IPS-20b (cell line): Measurements from ENCODE around the gene TSPAN18.

Experiments used
- H3K27ac ChIP-seq: one replicate; pipeline ENCODE4 v1.5.1; 2013; ENCODE audit warnings: low read length
- H3K27me3 ChIP-seq: 2 replicates; pipeline ENCODE4 v1.6.1; 2013; ENCODE audit warnings: mild to moderate bottlenecking, low read length, inconsistent platforms; ENCODE audit not compliant: insufficient read depth
- H3K36me3 ChIP-seq: 2 replicates; pipeline ENCODE4 v1.6.1; 2013; ENCODE audit warnings: low read depth, mild to moderate bottlenecking, inconsistent platforms, low read length, moderate library complexity; ENCODE audit not compliant: insufficient read depth
- H3K4me1 ChIP-seq: 2 replicates; pipeline ENCODE4 v1.6.1; 2013; ENCODE audit warnings: mild to moderate bottlenecking, control low read depth, inconsistent platforms, low read length, moderate library complexity; ENCODE audit not compliant: insufficient read depth
- H3K4me3 ChIP-seq: 2 replicates; pipeline ENCODE4 v1.5.1; 2013; ENCODE audit warnings: mild to moderate bottlenecking, low read length, inconsistent platforms
- H3K9ac ChIP-seq: 2 replicates; pipeline ENCODE4 v1.6.1; 2013; ENCODE audit warnings: low read depth, mild to moderate bottlenecking, inconsistent platforms, low read length, moderate library complexity
- H3K9me3 ChIP-seq: 2 replicates; pipeline ENCODE4 v1.6.1; 2013; ENCODE audit warnings: mild to moderate bottlenecking, low read depth, low read length, inconsistent platforms; ENCODE audit not compliant: insufficient read depth

The TSPAN18 gene

DNA sequence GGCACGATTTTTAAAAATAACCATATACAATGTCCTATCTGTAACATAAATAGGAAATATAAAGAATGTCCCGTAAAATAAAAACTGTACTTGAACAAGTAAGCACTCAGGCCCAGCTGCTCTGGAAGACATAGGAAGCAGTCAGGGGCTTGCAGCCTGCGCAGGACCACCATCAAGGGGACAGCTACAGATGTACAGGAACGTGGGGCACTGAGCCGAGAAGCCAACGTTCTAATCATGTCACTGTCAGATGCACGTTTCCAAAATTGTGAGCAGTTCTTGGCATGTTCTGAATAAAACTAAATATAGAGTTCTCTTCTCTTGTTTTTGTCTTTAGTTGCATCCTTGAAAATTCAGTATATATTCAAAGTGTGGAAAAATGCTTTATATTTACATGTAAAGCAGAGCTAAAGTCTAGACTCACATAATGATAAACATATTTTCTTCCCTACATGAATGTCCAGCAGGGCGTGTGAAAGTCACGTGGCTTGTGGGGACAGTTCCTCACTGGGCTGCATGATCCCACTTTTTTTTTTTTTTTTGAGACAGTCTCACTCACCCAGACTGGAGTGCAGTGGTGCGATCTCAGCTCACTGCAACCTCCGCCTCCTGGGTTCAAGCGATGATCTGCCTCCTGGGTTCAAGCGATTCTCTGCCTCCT, 28.4 kb upstream of the TSPAN18 start:
- H3K27me3 ChIP-seq = no peaks in the 10 kb centered on the region
- H3K9ac ChIP-seq = no peak overlapping the region
- H3K4me1 ChIP-seq = no peaks in the 10 kb centered on the region
- H3K36me3 ChIP-seq = no peaks in the 10 kb centered on the region
- no peaks in the 10 kb centered on the region for H3K9me3 ChIP-seq
- H3K27ac ChIP-seq = no peak overlapping the region
- no peak overlapping the region for H3K4me3 ChIP-seq

DNA sequence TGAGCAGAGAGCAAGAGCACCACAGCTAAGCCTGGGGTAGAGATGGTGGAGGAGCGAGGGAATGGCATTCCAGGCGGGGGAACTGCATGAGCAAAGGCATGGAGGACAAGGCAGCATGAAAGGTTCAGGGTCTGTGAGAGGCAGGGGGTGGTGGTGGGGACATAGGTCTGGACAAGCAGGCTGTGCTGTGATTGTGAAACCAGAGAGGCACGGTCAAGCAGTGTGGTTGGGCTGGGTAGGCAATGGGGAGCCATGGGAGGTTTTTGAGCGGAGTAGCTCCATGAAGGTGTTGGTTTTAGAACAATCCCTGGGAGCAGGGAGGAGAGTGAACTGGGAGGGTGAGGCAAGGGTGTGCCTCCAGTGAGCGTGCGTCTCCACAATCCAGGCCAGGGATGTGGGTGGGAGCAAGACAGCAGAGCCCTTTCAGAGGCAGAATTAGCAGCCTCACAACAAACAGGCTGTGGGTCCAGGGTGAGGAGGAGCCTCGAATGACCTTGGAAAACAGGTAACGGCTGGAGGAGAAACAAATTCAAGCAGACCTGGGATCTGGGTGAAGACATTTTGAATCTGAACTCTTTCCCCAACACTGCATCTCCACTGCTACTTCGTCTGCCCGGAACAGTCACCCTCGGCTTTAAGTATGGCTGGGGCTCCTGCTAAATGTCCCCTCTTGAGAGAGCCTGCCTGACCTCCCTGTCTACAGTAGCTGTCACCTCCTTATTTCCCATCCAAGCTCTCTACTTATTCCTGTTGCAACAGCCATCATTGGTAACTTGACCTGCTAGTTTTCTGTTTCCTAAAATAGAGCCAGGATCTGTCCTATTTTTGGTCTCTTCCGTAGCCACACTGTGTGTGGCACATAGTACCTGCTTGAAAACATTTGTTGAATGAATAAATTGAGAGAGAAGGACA, 27.0 kb upstream of the TSPAN18 start:
- H3K4me1 ChIP-seq = no peaks in the 10 kb centered on the region
- H3K27ac ChIP-seq = no peak overlapping the region
- H3K9ac ChIP-seq = no peak overlapping the region
- H3K27me3 ChIP-seq = no peaks in the 10 kb centered on the region
- H3K36me3 ChIP-seq = no peaks in the 10 kb centered on the region
- H3K9me3 ChIP-seq = no peaks in the 10 kb centered on the region
- H3K4me3 ChIP-seq = no peak overlapping the region

DNA sequence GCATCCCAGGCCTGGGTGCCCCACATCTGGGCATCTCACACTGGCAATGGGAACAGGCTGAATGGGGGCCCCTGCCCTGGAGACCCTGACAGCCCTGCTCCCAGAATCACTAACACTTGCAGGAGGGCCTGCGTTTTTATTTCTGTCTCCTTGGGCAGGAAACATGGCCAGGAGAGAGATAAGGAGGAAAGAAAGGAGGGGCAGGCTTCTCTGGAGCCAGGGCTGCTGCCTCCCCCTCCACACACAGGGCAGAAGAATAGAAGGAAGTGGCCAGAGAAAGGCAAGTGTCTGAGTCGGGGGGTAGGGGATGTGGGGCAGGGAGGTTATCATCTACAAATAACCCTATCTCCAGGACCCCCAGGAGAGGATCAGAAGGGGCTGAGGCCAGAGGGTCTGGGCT, 25.5 kb upstream of the TSPAN18 start:
- Histone ChIP-seq H3K4me3 (no peak overlapping the region), H3K36me3 (no peaks in the 10 kb centered on the region), H3K4me1 (no peaks in the 10 kb centered on the region), H3K9me3 (no peaks in the 10 kb centered on the region), H3K27me3 (no peaks in the 10 kb centered on the region), H3K27ac (no peak overlapping the region), H3K9ac (no peak overlapping the region)

- Histone ChIP-seq H3K9me3 (no peaks in the 10 kb centered on the region; the same call in 1 of the 2 replicates), H3K9ac (no peak overlapping the region), H3K4me1 (no peaks in the 10 kb centered on the region), H3K4me3 (no peak overlapping the region), H3K27me3 (no peaks in the 10 kb centered on the region), H3K36me3 (no peaks in the 10 kb centered on the region), H3K27ac (no peak overlapping the region)
Measured at GRCh38 chr11:44702889-44703288, 23.9 kb upstream of the TSPAN18 start.

DNA sequence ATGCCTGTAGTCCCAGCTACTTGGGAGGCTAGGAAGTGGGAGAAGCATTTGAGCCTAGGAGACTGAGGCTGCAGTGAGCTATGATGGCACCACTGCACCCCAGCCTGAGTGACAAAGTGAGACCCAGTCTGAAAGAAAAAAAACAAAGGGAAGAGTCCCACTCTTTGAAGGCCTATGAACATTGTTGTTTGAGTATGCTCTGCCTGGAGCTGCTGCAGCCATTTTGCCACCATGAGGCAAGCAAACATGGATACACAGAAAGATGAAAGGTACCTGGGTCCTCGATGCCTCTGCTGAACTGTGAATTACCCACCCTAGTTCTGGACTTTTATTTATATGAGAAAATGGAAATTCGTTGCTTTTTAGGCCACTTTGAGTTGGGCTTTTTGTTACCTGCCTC, 19.7 kb upstream of the TSPAN18 start:
- H3K27me3 ChIP-seq = no peaks in the 10 kb centered on the region

GRCh38 chr11:44708009-44708408, 18.8 kb upstream of the TSPAN18 start:
- peaks cover 17% of the 10 kb centered on the region; the same call in 1 of the 2 replicates for H3K4me1 ChIP-seq

More for the DNA sequence above, 19.7 kb upstream of the TSPAN18 start:
- no peak overlapping the region for H3K4me3 ChIP-seq
- peaks cover 8% of the 10 kb centered on the region; the same call in 1 of the 2 replicates for H3K4me1 ChIP-seq
- no peaks in the 10 kb centered on the region; the same call in 1 of the 2 replicates for H3K9me3 ChIP-seq
- H3K36me3 ChIP-seq = no peaks in the 10 kb centered on the region
- H3K9ac ChIP-seq = no peak overlapping the region
- H3K27ac ChIP-seq = no peak overlapping the region

DNA sequence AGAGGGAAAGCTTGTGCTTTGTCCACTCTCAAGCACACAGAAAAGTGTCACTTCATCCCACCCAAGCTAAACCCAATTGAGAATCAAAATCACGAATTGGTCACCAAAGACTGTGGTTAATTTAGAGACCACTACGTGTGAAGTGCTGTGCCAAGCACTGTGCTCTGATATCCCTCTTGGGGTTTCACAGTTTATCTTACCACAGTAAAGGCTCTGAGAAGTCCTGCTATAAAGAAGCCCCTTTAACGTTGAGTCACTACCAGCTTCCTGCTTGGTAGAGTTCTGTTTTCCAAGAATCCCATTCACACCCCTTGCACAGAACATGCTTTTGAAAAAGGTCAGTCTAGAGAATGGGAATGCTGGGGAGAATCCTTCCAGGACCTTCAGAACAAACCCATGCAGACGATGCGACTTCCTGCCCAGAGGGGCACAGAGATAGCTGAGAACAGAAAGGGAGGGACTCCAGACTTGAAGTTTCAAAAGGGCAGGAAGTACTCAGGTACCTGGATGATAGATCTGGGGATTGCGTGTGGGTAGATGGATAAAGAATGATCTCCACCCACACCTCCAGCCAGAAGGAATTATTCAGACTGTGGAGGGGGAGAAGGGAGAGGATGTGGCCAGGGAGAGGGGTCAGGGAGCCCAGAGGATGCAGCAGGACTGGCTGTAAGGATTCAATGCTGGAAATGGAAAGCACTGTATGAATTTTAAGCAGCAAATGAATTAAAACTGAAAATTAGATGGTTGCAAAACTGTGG, 18.1 kb upstream of the TSPAN18 start:
- Histone ChIP-seq H3K9ac (no peak overlapping the region), H3K27me3 (no peaks in the 10 kb centered on the region), H3K27ac (no peak overlapping the region)

More at GRCh38 chr11:44708009-44708408, 18.8 kb upstream of the TSPAN18 start:
- Histone ChIP-seq H3K27me3 (no peaks in the 10 kb centered on the region), H3K4me3 (no peak overlapping the region), H3K9ac (no peak overlapping the region), H3K36me3 (no peaks in the 10 kb centered on the region), H3K9me3 (no peaks in the 10 kb centered on the region; the same call in 1 of the 2 replicates), H3K27ac (no peak overlapping the region)

GRCh38 chr11:44709281-44709562, 17.5 kb upstream of the TSPAN18 start:
- H3K9me3 ChIP-seq = no peaks in the 10 kb centered on the region; the same call in 1 of the 2 replicates
- H3K9ac ChIP-seq = no peak overlapping the region
- no peak overlapping the region for H3K4me3 ChIP-seq
- H3K27ac ChIP-seq = no peak overlapping the region
- peaks cover 18% of the 10 kb centered on the region; the same call in 1 of the 2 replicates for H3K4me1 ChIP-seq
- no peaks in the 10 kb centered on the region for H3K27me3 ChIP-seq
- H3K36me3 ChIP-seq = no peaks in the 10 kb centered on the region

More for the DNA sequence above, 18.1 kb upstream of the TSPAN18 start:
- H3K4me3 ChIP-seq = no peak overlapping the region
- H3K36me3 ChIP-seq = no peaks in the 10 kb centered on the region
- no peaks in the 10 kb centered on the region; the same call in 1 of the 2 replicates for H3K9me3 ChIP-seq
- H3K4me1 ChIP-seq = peaks cover 18% of the 10 kb centered on the region; the same call in 1 of the 2 replicates

DNA sequence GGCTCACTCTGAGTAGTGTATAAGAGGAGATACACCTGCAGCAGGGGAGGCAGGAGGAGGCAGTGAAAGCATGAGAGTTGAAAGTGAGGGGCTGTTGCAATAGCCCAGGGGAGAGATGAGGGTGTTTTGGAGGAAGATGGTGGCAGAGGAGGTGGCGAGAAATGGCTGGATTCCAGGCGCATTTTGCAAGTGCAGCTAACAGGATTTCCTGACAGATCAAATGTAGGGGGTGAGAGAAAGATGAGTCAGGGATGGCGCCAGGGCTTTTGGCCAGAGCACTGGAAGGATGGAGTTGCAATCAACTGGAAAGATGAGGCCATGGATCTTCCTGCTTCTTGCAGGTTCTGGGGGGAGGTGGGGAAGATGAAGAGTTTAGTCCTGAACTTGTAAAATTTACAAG, 16.8 kb upstream of the TSPAN18 start:
- Histone ChIP-seq H3K4me1 (peaks cover 18% of the 10 kb centered on the region; the same call in 1 of the 2 replicates), H3K27me3 (no peaks in the 10 kb centered on the region), H3K9ac (no peak overlapping the region), H3K9me3 (no peaks in the 10 kb centered on the region; the same call in 1 of the 2 replicates), H3K27ac (no peak overlapping the region), H3K4me3 (no peak overlapping the region), H3K36me3 (no peaks in the 10 kb centered on the region)

DNA sequence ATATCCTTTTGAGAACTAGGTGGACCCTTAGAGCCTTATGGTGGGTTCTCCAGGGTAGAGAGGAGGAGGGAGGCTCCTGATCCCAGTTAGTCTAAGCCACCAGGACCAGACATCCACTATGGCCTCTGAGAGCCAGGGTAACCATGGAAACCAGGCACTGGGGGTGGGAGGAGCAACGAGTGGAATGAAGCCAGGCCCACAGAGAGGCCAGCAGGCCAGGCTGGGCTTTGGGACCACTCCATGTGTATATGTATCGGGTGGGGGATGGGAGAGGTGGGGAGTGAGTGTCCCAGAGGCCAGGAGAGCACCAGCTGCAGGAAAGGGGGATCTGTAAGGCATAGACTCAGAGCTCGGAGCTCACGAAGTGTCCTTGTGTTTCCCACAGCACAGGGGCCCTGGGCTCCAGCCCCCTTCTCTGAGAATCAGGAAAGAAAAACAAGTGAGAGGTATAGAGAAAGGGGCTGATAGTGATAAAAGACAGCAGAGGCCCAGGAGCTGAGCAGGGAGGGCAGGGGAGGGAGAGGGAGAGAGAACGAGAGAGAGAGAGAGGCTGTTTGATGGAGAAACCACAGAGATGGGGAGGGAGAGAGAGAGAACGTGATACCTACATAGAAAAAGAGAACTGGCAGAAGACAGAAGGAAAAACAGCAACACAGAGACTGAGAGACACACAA, 15.5 kb upstream of the TSPAN18 start:
- Histone ChIP-seq H3K4me3 (no peak overlapping the region), H3K9ac (peak overlapping the region; percentile 16; the same call in 1 of the 2 replicates), H3K27ac (no peak overlapping the region), H3K27me3 (no peaks in the 10 kb centered on the region), H3K36me3 (no peaks in the 10 kb centered on the region), H3K4me1 (peaks cover 18% of the 10 kb centered on the region; the same call in 1 of the 2 replicates), H3K9me3 (no peaks in the 10 kb centered on the region; the same call in 1 of the 2 replicates)
